Sigmoid colon (tissue), 4 donors: ENCODE results near the gene MC3R.

Experiments
- POLR2A ChIP-seq, 2 donors: fragments of 450-650 bp; IDR thresholded peaks; one replicate each; pipeline ENCODE4 v1.6.1; 2016; ENCODE audit warnings: antibody characterized with exemption in 2 of 2, mild to moderate bottlenecking in 2 of 2, moderate library complexity in 2 of 2
- POLR2AphosphoS5 ChIP-seq, 4 donors: sonication (generic); formaldehyde crosslinking; IDR thresholded peaks; one replicate each; pipeline ENCODE4 v1.6.1; 2017; ENCODE audit warnings: antibody characterized with exemption in 4 of 4
- TF ChIP-seq, protein P1 (sequence below), 4 experiments: fragments of 450-650 bp in 3 of 4; fragments of 200-600 bp in 1 of 4; IDR thresholded peaks; one replicate each; pipeline ENCODE4 v1.5.1; 2016 to 2019; ENCODE audit warnings: antibody characterized with exemption in 4 of 4, mild to moderate bottlenecking in 3 of 4, moderate library complexity in 2 of 4

DNA sequence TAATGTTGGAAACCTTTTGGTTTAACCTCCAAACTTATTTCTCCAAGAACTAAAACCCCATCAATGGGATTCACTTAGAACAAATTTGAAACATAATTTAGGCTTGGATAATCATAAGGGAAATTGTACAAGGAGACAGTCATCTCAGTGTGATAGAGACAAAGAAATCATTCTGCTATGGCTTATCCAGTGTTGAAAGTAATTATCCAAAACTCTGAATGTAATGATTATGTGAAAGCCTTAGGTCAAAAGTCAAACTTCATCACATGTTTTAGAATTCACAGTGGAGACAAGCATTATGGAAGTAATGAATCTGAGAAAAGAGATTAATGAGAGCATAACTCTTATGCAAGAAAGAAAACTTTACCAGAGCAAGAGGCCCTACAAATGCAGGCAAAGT, 20.0 kb downstream of the MC3R start:
- TF ChIP-seq, protein P1, sequence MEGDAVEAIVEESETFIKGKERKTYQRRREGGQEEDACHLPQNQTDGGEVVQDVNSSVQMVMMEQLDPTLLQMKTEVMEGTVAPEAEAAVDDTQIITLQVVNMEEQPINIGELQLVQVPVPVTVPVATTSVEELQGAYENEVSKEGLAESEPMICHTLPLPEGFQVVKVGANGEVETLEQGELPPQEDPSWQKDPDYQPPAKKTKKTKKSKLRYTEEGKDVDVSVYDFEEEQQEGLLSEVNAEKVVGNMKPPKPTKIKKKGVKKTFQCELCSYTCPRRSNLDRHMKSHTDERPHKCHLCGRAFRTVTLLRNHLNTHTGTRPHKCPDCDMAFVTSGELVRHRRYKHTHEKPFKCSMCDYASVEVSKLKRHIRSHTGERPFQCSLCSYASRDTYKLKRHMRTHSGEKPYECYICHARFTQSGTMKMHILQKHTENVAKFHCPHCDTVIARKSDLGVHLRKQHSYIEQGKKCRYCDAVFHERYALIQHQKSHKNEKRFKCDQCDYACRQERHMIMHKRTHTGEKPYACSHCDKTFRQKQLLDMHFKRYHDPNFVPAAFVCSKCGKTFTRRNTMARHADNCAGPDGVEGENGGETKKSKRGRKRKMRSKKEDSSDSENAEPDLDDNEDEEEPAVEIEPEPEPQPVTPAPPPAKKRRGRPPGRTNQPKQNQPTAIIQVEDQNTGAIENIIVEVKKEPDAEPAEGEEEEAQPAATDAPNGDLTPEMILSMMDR (IDR thresholded peaks at IDR 0.05), result no peak
- TF ChIP-seq POLR2AphosphoS5 (IDR thresholded peaks at IDR 0.05) (no peak), POLR2A (IDR thresholded peaks at IDR 0.05) (no peak)
